ENCODE measurements around the gene REXO5.
"Not testable (repeated sequence)": the region's sequence is repeated elsewhere in the genome, so short reads cannot be mapped to it uniquely, and the experiment has no call there.

REXO5 gene, protein sequence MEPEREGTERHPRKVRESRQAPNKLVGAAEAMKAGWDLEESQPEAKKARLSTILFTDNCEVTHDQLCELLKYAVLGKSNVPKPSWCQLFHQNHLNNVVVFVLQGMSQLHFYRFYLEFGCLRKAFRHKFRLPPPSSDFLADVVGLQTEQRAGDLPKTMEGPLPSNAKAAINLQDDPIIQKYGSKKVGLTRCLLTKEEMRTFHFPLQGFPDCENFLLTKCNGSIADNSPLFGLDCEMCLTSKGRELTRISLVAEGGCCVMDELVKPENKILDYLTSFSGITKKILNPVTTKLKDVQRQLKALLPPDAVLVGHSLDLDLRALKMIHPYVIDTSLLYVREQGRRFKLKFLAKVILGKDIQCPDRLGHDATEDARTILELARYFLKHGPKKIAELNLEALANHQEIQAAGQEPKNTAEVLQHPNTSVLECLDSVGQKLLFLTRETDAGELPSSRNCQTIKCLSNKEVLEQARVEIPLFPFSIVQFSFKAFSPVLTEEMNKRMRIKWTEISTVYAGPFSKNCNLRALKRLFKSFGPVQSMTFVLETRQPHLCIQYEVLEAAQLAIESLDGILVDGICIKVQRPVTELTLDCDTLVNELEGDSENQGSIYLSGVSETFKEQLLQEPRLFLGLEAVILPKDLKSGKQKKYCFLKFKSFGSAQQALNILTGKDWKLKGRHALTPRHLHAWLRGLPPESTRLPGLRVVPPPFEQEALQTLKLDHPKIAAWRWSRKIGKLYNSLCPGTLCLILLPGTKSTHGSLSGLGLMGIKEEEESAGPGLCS

DNA sequence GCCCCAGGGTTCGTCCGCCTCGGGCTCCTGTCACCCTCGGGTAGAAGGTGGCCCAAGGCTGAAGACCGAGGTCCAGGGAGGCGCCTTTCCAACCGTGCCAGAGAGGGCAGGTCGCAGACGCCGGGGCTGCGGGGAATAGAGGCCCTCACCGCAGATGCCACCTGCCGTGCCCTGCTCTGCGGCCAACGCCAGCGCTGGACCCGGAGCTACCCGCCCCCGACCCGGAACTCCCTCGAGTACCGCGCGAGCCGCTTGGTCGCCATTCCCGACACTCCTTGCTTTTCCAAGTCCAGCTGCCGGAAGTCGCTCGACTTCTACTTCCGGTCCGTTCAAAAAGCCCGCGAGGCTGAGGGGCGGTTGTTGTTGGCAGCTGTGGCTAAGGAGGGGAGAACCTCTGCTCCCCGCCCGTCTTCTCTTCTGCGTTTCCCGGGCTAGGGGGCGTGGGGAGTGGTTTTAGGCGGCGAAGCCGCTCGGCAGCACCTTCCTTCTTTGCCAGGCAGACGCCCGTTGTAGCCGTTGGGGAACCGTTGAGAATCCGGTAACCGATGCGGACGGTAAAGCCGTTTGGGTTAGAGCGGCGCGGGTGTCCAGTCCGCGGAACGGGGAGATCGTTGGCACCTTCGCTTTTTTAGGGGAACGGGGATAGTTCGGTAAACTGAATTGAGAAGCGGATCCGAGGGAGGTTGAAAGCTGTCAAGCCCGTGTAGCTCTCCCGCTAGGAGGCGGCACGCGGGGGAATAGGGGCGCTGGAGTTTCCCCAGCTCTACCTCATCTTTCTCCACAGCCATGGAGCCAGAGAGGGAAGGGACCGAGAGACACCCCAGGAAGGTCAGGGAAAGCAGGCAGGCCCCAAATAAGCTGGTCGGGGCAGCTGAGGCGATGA lies at the start of gene REXO5, which contains the start of gene ERI2:
Gene REXO5, plus strand, starts transcription at position 360 of the 883 bp plus-strand sequence. Its CDS starts 427 bp downstream, at position 787.
Gene ERI2, minus strand, starts transcription at position 305 of the 883 bp plus-strand sequence. Its CDS starts 42 bp downstream, at position 263.
- DNase-seq = peak; percentile 80

DNA sequence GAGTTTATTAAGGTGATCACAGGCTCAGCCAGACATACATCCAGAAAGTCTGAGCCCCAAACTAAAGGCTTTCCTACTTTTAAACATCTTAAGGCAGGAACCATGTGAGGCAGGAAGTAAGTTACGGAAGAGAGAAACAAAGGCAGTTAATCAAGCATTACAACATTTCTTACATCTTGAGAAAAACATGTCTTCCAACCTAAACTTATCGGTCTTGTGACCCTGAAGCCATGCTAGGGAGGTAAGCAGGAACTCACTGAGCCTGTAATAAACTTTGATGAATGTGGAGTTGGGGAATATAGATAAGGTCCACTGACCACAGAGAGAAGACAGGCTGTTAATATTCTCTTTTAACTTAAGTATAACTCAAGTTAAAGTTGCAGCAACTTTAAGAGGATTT lies 46.0 kb upstream of the REXO5 start:
- no peak for DNase-seq

DNA sequence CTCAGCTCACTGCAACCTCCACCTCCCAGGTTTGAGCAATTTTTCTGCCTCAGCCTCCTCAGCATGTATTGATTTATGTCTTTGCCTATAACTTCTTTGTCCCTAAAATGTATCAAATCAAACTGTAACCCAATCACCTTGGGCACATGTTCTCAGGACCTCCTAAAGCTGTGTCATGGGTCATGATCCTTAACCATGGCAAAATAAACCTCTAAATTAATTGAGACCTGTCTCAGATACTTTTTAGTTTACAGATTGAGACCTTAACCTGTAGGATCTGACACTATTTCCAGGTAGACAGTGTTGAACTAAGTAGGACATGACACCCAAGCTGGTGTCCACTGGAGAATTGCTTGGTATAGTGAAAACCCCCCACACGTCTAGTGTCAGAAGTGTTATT lies 45.2 kb upstream of the REXO5 start:
- DNase-seq = no peak

DNA sequence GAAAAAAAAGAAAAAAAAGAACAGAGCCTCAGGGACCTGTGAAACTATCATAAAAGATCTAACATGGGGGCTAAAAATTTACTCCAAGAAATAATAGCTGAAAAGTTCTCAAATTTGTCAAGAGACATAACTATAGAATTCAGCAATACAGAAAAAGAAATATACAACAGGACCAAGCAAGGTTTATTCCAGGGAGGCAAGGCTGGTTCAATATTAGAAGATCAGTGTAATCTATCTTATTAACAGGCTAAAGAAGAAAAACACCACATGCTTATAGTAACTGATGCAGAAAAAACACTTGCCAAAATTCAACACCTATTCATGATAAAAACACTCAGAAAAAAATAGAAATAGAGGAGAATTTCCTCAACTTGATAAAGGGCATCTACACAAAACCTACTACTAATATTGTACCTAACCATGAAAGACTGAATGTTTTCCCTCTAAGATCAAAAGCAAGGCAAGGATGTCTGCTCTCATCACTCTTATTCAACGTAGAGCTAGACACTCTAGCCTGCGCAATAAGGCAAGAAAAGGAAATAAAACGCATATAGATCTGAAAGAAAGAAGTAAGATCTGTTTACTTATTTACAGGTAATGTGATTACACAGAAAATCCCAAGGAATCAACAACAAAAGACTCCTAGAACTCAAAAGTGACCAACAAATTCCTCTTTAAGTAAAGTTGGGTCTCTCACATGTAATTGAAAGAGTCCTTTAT lies 43.8 kb upstream of the REXO5 start:
- DNase-seq = no peak

DNA sequence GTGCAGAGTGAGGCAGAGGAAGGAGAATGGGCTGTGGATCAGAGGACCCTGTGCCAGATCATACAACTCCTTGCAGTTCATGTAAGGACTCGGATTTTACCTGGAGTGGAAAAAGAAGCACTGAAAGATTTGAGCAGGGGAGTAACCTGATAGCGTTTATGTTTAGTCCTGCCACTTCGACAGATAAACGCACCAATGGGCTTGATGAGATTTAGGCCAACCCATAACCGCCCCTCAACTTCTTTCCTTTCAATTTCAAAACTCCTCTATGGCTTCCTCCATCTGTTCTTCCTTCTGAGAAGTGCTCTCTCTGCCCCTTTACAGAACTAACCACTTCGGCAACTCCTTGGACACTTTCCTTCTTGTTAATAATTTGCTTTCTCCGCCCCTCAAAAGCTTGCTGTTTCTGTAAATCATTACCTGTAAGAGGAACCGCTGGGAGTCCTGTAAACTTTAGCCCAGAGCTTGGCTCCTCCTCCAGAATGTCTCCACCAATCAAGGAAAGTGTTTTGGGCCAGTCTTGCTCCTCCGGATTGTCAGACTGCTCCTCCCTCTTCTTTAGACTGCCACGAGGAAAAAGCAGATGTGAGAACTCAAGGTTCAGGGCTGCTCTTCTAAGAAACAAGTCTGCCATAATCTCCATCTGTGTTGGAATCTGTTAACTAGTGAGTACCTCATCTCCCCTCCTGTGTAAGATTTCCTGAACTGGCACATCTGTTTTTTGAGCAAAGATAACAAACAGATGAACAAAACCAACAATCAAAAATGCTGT lies 42.7 kb upstream of the REXO5 start, which contains the start of gene ACSM3:
Gene ACSM3, plus strand, starts transcription at position 554 of the 772 bp plus-strand sequence. CDS start 6,021 bp downstream, outside the sequence.
- DNase-seq = peak; percentile 84 to 88

DNA sequence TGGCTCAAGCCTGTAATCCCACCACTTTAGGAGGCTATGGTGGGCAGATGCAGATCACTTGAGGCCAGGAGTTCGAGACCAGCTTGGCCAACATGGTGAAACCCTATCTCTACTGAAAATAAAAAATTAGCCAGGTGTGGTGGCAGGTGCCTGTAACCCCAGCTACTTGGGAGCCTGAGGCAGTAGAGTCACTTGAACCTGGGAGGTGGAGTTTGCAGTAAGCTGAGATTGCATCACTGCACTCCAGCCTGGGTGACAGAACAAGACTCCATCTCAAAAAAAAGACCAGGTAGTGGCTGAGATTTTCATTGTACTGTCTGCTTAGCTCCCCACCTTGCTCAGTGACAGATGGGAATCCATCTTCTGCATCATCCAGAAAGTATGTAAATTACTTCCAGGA lies 41.9 kb upstream of the REXO5 start:
- not testable (repeated sequence) for DNase-seq

DNA sequence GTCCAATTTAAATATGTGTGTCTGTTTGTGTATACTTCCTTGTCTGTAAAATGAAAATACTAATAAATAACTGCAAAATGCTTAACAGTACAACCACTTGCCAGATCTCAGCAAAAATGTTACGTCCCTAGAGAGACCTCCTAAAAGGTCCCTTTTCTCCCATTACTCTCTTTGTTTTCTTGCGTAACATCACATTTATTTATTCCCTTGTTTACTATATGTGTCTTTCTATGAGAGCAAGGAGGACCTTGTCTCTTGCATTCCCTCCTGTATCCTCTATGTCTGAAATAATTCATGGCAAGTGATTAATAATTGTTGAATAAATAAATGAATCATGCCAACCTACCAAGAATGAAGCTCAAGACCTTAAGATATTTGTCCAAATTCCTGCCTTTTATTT lies 40.6 kb upstream of the REXO5 start:
- DNase-seq = no peak

DNA sequence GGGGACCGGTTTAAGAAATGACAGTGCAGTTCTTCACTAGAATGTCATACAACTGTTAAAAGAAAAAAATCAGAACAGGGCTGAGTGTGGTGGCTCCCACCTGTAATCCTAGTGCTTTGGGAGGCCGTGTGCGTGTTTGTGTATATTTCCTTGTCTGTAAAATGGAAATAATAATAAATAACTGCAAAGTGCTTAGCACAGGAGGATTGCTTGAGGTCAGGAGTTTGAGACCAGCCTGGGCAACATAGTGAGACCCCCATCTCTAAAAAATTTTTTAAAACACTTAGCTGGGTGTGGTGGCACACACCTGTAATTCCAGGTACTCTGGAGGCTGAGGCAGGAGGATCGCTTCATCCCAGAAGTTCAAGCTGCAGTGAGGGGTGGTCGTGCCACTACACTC lies 40.0 kb upstream of the REXO5 start:
- DNase-seq = no peak

DNA sequence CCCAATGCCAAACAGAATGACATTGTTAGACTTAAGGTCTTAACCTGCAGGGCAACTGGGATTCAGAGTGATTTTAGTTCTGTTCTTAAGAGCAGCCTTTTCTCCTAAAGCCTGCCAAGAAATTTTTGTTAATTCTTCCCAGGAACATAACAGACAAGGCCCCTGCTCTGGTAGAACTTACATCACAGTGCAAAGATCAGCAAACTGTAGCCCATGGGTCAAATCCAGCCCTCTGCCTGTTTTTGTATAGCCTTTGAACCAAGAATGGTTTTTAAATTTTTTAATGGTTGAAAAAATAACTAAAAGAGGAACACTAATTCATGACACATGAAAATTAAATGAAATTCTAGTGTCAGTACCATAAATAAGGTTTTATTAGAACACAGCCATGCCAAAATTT lies 38.8 kb upstream of the REXO5 start:
- DNase-seq = no peak

DNA sequence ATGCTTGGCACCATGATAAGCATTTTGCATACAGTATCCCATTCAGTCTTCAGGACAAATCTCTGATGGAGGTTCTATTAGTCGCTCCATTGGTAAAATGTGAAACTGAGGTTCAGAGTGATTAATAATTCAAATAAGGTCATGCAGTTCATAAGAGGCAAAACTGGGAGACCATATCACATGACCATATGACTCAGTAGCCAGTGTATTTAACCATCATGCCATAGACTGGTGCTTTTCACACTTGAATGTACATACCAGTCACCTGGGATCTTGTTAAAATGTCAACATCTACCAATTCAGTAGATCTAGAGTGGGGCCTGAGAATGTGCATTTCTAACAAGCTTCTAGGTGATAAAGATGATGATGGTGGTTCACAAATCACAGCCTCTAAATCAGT lies 38.2 kb upstream of the REXO5 start:
- no peak for DNase-seq

DNA sequence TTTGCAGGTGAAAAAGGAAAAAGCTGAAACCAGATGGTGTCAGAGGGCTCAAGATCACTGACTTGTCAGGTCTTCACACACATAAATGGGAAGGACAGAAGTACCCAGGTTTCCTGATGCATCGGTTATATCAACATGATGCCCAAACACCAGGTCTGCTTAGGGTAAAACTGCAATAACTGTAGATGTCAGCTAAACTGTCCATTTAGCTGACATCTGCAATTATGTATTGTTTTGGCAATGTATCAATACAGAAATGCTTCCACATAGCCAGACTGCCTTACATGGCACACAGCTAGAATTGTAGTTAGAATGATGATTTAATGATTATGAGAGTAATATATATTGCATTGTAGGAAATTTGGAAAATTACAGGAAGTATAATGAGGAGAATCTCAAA lies 37.5 kb upstream of the REXO5 start:
- no peak for DNase-seq

DNA sequence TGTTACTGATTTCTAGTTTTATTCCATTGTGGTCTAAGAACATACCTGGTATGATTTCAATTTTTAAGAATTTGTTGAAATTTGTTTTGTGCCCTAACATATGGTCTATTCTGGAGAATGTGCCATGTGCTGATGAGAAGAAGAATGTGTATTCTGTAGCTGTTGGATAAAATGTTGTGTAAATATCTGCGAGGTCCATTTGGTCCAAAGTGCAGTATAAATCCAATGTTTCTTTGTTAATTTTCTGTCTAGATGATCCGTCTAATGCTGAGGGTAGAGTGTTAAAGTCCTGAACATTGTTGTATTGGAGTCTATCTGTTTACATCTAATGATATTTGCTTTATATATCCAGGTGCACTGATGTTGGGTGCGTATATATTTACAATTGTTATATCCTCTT lies 32.6 kb upstream of the REXO5 start:
- no peak for DNase-seq

DNA sequence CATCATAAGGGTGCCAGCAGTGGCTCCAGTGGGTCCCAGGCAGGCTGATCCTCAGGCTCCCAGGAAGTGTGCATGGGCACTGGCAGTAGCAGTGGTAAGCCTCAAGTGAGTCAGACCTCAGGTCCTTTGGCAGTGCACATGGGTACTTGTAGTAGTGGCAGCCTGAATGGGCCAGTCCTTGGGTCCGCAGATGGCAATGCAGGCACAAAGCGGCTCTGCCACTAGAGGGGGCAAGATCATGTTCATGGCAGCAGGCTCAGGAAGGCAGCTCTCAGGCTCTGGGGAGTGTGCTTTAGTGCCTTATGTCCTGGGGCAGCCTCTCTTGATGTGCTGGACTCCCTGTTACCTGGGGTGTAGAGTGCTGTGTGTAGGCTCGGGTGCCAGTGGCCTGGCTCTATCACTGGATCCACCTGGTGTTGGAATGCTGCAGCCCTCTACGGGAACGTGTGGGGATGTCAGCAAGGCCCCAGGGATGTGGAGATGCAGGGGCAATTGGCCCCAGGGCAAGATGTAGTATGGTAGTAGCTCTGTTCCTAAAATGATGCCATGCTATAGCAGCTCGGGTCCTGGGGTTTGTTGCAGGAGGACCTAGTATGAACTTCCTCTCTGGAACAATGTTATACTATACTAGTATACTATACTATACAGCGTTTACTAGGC lies 31.5 kb upstream of the REXO5 start:
- peak; percentile 56 to 58 for DNase-seq

DNA sequence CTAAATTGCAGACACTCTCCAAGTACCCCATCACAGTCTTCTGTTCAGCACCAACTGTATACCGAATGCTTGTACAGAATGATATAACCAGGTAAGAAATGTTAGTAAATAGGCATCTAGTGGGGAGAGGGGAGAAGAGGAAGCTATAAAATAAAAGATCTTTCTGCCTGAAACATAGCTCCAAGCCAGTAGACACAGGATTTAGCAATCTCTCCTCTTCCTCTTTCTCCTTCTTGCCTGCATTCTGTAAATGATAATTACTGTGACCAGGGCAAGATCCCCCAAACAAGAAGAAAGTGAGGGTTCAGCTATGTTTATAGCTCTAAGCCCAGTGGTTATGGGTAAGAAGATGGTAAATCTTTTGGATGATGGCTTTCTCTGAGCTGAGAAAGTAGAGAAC lies 24.6 kb upstream of the REXO5 start:
- no peak for DNase-seq

DNA sequence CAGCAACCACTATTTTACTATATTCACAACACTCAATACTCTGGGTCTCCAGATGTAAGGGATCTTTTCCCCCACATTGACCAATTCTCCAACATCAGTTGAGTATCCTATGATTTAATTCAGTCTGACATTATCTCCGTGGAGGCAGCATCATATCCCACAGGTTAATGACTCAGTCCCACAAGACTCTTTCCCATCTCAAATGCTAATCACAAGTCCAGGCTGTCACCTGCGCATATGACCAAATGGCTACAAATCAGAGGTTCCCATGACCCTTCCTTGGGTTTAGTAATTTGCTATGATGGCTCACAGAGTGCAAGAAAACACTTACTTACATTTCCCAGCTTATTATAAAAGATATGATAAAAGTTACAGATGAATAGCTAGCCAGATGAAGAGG lies 23.9 kb upstream of the REXO5 start:
- DNase-seq = no peak

DNA sequence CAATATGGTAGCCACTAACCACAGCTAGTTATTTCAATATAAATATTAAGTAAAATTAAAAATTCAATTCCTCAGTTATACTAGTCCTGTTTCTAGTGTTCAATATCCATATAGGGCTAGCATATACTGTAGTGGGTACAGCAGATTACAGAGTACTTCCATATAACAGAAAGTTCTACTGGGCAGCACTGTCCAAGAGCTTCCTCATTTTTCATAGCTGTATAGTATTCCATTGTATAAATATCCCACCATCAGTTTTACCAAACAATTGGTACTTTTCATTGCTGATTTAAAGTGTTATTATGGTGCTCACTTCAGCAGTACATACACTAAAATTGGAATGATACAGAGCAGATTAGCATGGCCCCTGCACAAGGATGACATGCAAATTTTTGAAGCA lies 22.1 kb upstream of the REXO5 start:
- no peak for DNase-seq

DNA sequence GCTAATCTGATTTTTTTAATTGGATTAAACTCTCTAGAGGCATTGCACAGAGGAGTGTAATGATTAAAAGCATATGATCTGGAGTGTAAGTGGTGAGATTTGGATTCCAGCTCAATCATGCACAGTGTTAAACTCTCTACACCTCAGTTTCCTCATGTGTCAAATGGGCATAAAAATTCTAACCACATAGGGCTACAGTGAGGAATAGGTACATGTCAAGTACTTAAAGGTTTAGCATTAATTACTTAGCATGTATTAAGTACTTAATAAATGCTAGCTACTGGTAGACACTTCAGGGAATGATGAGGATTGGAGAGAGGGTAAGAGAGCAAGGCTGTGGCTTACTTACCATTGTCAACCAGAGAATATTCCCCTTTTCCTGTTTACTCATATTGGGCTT lies 17.2 kb upstream of the REXO5 start:
- no peak for DNase-seq

DNA sequence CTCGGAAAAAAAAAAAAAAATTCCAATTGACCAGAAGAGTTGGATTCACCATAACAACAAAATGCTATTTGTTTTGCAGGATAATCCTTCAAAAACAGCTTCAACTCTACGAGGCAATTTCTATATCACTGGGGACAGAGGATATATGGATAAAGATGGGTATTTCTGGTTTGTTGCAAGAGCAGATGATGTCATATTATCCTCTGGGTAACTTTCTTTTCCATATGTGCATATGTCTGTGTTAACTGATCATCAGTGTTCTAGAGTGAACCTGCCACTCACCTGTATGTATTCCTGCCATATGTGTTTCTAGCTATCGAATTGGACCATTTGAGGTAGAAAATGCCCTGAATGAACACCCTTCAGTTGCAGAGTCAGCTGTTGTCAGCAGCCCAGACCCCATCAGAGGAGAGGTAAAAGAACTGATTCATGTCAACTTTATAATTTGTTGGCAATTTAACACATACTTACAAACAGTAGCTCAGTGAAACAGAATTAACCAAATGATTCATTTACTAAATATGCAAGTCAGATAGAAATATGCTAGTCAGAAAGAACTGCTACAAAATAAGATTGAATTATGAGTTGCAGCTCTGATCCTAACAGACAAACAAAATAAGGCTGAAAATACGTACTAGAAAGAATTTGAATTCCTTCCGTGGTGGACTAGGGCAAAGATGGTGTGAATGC lies 14.3 kb upstream of the REXO5 start:
- no peak for DNase-seq

DNA sequence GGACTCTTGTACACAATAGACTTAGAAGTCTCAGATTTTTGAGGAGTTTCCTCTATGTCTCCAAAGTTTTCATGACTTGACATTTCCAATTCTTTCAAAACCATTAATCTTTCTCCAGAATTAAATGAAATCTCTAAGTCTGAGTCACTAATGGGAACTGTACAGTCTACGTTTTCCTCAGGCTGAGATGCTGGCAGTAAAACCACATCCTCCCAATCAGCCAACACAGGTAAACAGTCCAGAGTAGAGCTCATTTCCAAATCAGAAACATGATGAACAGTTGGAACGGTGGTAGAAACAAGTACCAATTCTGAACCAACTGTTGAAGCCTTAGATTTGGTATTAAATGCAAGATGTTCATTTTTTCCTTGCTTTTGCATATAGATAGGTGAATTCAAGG lies 8.0 kb upstream of the REXO5 start:
- DNase-seq = peak in 1 of 2 donors; percentile 18

DNA sequence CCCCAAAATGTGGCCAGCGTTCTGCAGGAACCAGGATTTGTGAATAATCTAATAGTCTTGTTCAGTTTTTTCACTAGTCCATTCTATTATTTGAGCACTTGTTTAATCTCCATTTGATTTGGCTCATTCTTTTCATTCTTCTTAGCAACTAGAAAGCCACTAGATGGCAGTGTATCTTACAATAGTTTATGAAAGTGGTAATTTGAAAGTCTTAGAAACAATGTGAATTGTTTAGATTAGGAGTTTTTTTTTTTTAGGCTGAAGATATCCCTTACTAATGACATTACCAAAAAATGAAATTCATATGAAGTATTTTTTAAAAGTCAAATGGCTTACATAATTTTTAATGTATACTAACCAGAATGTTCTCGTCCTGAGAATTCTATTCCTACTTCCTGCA lies 6.7 kb upstream of the REXO5 start:
- DNase-seq = peak in 1 of 2 donors; percentile 17
